SU-DHL-6 (cell line): ENCODE results near the gene UNK.

ENCODE experiments used
- H2AFZ ChIP-seq: fragments of 200-600 bp; sonication (generic); 2 replicates; pipeline ENCODE4 v1.6.1; 2014; ENCODE audit warnings: low read depth, mild to moderate bottlenecking, moderate library complexity, mixed read lengths, antibody characterized with exemption, low read length; ENCODE audit not compliant: severe bottlenecking
- H3F3A ChIP-seq: fragments of 200-600 bp; shearing (Covaris generic); 2 replicates; pipeline ENCODE4 v1.6.0; 2016; ENCODE audit warnings: antibody characterized with exemption, mild to moderate bottlenecking; ENCODE audit not compliant: insufficient read depth
- H3K27ac ChIP-seq: fragments of 200-600 bp; sonication (generic); 2 replicates; pipeline ENCODE4 v1.5.1; 2016; ENCODE audit warnings: low read depth, mild to moderate bottlenecking, low read length, moderate library complexity, mixed read lengths
- H3K27me3 ChIP-seq: fragments of 200-600 bp; sonication (generic), shearing (Covaris generic); 2 replicates; pipeline ENCODE4 v1.6.0; 2014; ENCODE audit warnings: mild to moderate bottlenecking, low read length
- H3K36me3 ChIP-seq: fragments of 200-600 bp; sonication (generic); 2 replicates; pipeline ENCODE4 v1.6.1; 2014; ENCODE audit warnings: mild to moderate bottlenecking, low read length, mixed read lengths
- H3K4me2 ChIP-seq: fragments of 300-600, 200-600 bp; shearing (Covaris generic), sonication (generic); 2 replicates; pipeline ENCODE4 v1.6.0; 2014; ENCODE audit warnings: low read length, low read depth, mild to moderate bottlenecking; ENCODE audit not compliant: poor library complexity, severe bottlenecking
- H3K4me3 ChIP-seq: fragments of 200-600 bp; sonication (generic); 2 replicates; pipeline ENCODE4 v1.5.1; 2014; ENCODE audit warnings: antibody characterized with exemption, low read length, mild to moderate bottlenecking, mixed read lengths; ENCODE audit not compliant: insufficient read depth, poor library complexity, severe bottlenecking
- H3K79me2 ChIP-seq: fragments of 200-600 bp; sonication (generic); 2 replicates; pipeline ENCODE4 v1.6.1; 2014; ENCODE audit warnings: mild to moderate bottlenecking, low read length, moderate library complexity; ENCODE audit not compliant: insufficient read depth
- H3K9ac ChIP-seq: fragments of 200-600 bp; sonication (generic); 2 replicates; pipeline ENCODE4 v1.7.0; 2014; ENCODE audit warnings: mild to moderate bottlenecking, low read length
- H3K9me2 ChIP-seq: fragments of 200-600 bp; sonication (generic); replicated peaks from 2 replicates; pipeline ENCODE4 v1.6.1; 2014; ENCODE audit warnings: low read length; ENCODE audit not compliant: insufficient read depth
- H3K9me3 ChIP-seq: fragments of 200-600 bp; sonication (generic); 2 replicates; pipeline ENCODE4 v1.6.1; 2014; ENCODE audit warnings: low read length, mixed read lengths; ENCODE audit not compliant: insufficient read depth
- H4K20me1 ChIP-seq: fragments of 200-600 bp; sonication (generic); 2 replicates; pipeline ENCODE4 v1.6.1; 2014; ENCODE audit warnings: low read depth, mild to moderate bottlenecking, antibody characterized with exemption, low read length, moderate library complexity, mixed read lengths
- EZH2phosphoT487 ChIP-seq: fragments of 200-600 bp; sonication (generic), shearing (Covaris generic); conservative IDR thresholded peaks from 2 replicates; pipeline ENCODE4 v1.6.1; 2018; ENCODE audit warnings: mild to moderate bottlenecking, antibody characterized with exemption, low read length, moderate library complexity, mixed read lengths
- TF ChIP-seq, protein P1 (sequence below): fragments of 200-600 bp; sonication (generic); IDR thresholded peaks from one replicate; pipeline ENCODE4 v1.5.1; 2017; ENCODE audit warnings: antibody characterized with exemption, mild to moderate bottlenecking, low read length, moderate library complexity; ENCODE audit not compliant: insufficient read depth, poor library complexity, severe bottlenecking

UNK gene

GRCh38 chr17:75791254-75791653, 6.6 kb downstream of the UNK start:
- Histone ChIP-seq H4K20me1 (no peaks in the 10 kb centered on the region), H2AFZ (no peak overlapping the region), H3K27me3 (no peaks in the 10 kb centered on the region), H3F3A (peaks cover 10% of the 10 kb centered on the region; the same call in 1 of the 2 replicates), H3K9me3 (no peaks in the 10 kb centered on the region), H3K27ac (no peak overlapping the region), H3K4me3 (no peak overlapping the region), H3K4me2 (no peak overlapping the region), H3K36me3 (peaks cover 12% of the 10 kb centered on the region; the same call in 1 of the 2 replicates), H3K9me2 (no peaks in the 10 kb centered on the region), H3K79me2 (peaks cover 95% of the 10 kb centered on the region), H3K9ac (no peak overlapping the region)
- TF ChIP-seq EZH2phosphoT487 = no peak
- TF ChIP-seq, protein P1, sequence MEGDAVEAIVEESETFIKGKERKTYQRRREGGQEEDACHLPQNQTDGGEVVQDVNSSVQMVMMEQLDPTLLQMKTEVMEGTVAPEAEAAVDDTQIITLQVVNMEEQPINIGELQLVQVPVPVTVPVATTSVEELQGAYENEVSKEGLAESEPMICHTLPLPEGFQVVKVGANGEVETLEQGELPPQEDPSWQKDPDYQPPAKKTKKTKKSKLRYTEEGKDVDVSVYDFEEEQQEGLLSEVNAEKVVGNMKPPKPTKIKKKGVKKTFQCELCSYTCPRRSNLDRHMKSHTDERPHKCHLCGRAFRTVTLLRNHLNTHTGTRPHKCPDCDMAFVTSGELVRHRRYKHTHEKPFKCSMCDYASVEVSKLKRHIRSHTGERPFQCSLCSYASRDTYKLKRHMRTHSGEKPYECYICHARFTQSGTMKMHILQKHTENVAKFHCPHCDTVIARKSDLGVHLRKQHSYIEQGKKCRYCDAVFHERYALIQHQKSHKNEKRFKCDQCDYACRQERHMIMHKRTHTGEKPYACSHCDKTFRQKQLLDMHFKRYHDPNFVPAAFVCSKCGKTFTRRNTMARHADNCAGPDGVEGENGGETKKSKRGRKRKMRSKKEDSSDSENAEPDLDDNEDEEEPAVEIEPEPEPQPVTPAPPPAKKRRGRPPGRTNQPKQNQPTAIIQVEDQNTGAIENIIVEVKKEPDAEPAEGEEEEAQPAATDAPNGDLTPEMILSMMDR = no peak

DNA sequence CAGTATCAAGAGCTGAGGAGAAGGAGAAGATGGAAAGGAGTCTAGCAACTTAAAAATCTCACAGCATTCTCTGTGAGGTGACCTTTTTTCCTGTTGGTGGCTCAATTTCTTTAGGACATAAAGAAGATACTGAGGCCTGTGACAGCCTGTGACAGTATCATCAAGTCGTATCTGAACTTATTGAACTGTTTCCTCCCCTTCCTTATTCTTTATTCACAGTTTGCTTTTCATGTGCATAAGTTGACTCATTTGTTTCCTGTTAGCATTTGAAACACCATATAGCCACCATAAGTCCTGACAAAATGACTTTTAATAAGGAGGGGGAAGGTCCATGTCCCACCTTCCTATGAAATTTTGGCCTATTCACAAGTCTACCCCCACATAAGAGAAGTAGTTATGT, 8.9 kb downstream of the UNK start:
- no peak overlapping the region for H3K4me3 ChIP-seq
- no peaks in the 10 kb centered on the region for H3K9me3 ChIP-seq
- H3K9me2 ChIP-seq = no peaks in the 10 kb centered on the region
- H3K9ac ChIP-seq = no peak overlapping the region
- no peaks in the 10 kb centered on the region for H4K20me1 ChIP-seq
- TF ChIP-seq, protein P1 = no peak
- TF ChIP-seq EZH2phosphoT487 = no peak
- peaks cover 81% of the 10 kb centered on the region for H3K79me2 ChIP-seq
- H3K27me3 ChIP-seq = no peaks in the 10 kb centered on the region
- H3K27ac ChIP-seq = no peak overlapping the region
- no peak overlapping the region for H3K4me2 ChIP-seq
- H3F3A ChIP-seq = peaks cover 8% of the 10 kb centered on the region; the same call in 1 of the 2 replicates
- no peak overlapping the region for H2AFZ ChIP-seq
- peaks cover 16% of the 10 kb centered on the region; the same call in 1 of the 2 replicates for H3K36me3 ChIP-seq

- no peak overlapping the region for H3K9ac ChIP-seq
- no peaks in the 10 kb centered on the region for H3K9me2 ChIP-seq
- H4K20me1 ChIP-seq = no peaks in the 10 kb centered on the region
- no peaks in the 10 kb centered on the region for H3K27me3 ChIP-seq
- peaks cover 58% of the 10 kb centered on the region for H3K79me2 ChIP-seq
- H3K4me2 ChIP-seq = no peak overlapping the region
- H3K4me3 ChIP-seq = no peak overlapping the region
- no peak for TF ChIP-seq EZH2phosphoT487
- TF ChIP-seq, protein P1 = no peak
- H3K9me3 ChIP-seq = no peaks in the 10 kb centered on the region
- H3K27ac ChIP-seq = no peak overlapping the region
- H3F3A ChIP-seq = peaks cover 3% of the 10 kb centered on the region; the same call in 1 of the 2 replicates
- H3K36me3 ChIP-seq = peaks cover 16% of the 10 kb centered on the region; the same call in 1 of the 2 replicates
- H2AFZ ChIP-seq = no peak overlapping the region
These were observed 11.4 kb downstream of the UNK start for GRCh38 chr17:75795820-75796607.
